OCI-M2 (cell line): Measurements from ENCODE around the gene RNF213.

Experiments
- DNase-seq: peaks from one replicate; lab custom pipeline; 2025; ENCODE audit not compliant: unreplicated experiment; lab: John Stamatoyannopoulos, UW

Gene RNF213

DNA sequence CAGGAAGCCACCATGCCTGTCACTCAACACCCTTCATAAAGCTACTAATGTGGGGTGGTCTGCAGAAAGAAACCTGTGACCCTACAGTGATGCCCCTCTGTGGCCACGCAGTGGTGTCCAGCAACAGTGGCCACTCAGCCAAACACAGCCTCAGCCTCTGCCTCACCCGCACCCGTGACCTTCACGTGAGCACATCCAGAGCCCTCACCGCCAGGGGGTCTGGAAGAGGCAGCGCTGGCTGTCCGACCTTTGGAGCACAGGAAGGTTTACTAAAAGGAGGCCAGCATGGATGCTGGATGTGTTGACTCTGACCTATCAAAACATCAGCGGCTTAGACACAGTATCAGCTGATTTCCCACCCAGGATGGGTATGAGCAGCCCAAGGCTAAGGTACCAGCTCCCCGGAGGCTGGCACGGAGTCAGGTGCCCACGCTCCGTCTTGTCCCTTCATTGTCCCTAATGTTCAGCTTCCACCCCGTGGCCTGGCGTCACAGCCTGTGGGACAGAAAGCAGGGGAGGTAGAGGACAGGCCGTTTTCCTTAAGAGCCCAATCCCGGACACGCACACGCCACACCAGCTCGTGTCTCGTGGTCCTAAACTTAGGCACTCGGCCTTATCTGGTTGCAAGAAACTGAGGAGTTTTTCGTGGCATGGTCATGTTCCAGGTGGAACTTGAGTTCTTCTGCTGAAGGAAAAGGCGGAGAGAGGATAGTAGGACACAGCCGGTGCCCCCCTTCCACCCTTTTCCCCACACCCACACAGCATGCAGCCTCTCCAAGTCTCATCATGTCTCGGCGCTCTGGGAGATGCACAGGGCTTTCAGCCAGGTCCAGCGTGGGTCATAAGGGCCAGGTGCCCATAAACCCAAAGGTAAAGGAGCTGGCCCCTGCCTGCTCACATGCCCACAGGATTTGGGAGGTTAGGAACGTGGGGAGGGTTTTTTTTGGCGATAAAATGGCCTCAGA is 104.6 kb downstream of the RNF213 start:
- DNase-seq: no peak

DNA sequence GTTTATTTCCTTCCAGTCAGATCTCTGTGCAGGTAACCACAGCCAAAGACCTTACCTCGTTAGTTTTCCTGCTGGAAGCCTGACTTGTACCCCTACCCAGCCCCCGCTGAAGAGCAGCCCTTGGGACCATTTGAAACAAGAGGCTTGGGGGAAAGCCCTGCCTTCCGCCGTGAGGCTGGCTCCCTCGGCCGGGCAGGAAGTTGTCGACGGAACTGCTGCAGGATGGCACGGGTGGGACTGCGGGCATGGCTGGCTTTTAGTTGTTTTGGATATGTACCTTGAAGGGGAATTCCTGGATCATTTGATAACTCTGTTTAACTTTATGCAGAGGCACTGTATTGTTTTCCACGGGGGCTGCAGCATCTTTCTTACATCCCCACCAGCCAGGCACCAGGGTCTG is 105.3 kb downstream of the RNF213 start:
- DNase-seq: no peak

DNA sequence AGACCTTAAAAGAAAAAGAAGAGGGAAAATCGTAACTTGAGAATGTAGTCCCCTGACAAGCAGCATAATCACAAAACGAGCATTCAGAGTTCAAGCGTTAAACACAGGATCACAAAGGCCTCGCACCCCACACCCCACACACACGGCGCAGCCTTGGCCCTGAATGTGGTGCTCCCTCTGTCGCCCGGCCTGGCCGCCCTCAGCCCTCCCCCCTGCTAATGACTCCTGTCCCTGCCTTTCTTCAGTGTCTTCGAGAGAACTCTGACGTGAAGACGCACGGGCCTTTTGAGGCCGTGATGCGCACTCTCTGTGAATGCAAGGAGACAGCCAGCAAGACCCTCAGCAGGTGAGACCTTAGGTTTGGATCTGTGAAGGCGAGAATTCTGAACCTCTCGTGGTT is 106.9 kb downstream of the RNF213 start:
- no peak for DNase-seq

DNA sequence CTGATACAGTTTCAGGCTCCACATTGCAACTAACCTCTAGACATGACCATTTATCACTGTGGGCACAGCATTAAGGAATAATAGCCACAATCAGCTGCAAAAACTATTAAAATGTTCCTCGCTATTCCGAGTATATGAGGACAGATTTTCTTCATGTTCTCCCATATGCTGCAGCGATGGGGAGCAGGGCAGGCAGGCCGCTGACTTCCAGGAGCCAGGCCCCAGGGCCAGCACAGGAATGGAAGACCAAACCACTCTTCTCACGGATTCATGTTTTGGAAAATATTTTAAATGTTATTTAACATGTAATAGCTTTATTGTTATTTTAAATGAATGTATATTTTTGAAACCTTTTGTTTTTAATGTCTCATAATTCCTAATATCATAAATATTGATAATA is 110.5 kb downstream of the RNF213 start:
- DNase-seq: no peak

DNA sequence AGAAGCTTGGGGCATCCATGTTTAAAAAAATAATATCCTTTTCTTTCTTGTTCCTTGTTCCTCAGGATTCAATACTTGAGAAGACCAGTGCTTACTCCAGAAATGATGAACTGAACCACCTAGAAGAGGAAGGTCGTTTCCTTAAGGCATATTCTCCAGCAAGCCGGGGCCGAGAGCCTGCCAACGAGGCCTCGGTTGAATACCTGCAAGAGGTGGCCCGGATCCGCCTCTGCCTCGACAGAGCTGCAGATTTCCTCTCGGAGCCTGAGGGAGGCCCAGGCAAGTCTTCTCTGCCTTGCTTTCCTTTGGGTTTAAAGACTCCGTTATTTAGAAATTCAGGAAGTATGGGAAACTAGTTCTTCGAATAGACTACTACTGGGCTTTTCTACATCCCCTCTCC is 111.8 kb downstream of the RNF213 start:
- DNase-seq: no peak

DNA sequence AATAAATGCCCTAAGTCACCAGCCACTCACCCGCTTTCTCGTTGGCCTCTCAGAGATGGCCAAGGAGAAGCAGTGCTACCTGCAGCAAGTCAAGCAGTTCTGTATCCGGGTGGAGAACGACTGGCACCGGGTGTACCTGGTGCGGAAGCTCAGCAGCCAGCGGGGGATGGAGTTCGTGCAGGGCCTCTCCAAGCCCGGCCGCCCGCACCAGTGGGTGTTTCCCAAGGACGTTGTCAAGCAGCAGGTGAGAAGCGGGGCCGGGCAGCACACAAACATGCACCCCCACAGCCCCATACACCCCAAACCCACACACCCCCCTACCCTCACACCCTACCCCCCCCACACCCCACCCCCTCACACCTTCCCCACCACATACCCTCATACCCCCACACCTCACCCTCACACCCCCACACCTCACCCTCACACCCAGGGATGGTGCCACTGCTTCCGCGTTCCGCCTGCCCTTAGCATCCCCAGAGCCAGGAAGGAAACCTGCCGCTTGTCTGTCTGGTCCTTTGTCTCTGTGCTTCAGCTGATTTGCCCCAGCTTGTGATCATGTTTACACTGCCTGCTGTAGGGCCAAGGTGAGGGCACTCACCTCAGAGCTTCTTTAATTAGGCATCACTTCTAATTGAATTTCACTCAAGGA is 112.4 kb downstream of the RNF213 start:
- no peak for DNase-seq

DNA sequence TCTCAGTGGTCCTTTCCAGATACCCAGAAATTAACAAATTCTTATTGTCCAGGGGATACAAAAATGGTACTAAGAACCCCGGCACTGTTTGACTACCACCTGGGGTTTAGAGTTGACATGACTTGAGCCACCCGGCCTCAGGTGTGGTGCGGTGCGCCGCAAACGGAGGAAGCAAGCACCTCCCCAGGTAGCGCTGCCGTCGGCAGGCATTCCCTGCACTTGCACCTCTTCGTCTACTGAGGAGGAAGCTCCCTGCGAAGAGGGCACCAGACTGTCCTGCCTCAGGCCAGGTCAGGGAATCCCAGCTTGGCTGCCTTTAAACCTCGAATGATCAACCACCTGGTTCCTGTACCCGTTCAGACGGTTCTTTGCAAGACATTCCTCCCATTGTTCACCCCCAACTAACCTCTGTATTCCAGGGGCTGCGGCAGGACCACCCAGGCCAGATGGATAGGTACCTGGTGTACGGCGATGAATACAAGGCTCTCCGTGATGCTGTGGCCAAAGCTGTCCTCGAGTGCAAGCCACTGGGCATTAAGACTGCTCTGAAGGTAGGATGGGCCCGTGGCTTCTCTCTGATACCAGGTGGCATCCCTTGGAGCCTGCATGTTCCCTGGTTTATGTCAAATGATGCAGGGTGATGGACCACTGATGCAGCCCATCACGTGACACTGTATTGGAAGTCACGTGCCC is 113.5 kb downstream of the RNF213 start:
- DNase-seq: no peak

DNA sequence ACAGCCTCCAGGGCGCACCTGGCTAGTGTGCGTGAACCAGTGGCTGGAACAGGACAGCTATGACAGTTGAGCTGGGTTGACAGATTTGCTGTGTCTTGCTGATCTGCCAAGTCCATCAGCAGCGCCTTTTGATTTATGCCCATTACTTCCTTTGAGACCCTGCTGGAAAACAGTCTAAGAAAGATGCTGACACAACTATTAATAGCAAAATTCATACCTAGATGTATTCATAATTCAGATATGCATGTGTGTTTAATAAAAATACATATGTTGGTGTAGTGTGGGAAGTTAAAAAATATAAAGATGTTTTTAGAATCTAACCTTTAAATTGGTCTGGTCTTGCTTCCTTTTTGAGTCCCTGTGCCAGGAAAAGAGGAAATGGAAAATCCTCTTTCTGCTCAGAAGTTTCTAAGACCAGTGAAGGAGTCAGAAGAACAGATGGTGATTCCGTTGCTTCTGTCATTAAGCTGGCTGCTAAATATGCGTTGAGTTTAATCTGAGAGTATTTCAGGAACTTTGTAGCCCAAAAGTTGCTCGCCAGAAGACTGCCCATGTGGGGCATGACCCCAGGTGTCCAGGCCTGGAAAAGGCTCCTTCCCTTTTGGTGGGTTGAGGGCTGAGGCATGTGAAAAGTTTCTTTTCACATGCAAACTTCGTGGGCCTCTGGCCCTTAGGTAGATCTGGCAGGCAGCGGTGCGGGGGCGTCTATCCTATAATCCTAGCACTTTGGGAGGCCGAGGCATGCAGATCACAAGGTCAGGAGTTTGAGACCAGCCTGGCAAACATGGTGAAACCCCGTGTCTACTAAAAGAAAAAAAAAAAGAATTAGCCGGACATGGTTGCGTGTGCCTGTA is 114.3 kb downstream of the RNF213 start:
- DNase-seq: no peak

DNA sequence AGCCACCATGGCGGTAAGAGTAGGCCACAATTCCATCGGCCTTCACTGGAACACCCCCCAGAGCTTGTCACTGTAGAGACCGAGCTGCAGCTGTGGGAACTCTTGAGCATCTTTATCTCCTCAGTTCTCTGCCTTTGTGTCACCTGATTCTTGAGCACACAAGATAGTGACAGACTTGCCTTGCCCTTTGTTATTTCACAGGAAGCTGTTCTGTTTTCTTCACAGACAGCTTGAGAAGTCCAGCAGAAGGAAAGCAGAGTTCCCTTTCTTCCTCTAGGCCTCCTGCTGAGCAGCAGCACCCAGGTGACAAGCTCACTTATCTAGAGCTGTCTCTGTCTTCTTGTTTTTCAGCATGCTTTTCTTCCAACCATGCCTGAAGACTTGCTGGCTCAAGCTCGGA is 115.9 kb downstream of the RNF213 start:
- DNase-seq: no peak

DNA sequence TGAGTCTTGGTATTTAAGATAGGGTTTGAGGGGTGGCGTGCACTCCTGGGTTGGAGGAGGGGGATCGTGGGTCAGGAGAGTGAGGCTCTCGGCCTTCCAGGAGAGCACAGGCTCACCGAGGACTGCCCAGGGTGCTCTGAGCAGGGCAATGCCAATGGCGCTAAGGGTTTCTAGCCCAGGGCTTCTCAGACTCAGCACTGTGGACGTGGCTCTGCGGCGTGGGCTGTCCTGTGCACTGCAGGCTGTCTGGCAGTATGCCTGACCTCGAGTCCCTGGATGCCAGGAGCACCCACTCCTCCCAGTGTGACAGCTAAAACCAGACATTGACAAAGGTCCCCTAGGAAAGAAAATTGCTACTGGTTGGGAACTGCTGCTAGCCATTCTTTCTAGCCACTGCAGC is 117.1 kb downstream of the RNF213 start:
- DNase-seq: no peak

DNA sequence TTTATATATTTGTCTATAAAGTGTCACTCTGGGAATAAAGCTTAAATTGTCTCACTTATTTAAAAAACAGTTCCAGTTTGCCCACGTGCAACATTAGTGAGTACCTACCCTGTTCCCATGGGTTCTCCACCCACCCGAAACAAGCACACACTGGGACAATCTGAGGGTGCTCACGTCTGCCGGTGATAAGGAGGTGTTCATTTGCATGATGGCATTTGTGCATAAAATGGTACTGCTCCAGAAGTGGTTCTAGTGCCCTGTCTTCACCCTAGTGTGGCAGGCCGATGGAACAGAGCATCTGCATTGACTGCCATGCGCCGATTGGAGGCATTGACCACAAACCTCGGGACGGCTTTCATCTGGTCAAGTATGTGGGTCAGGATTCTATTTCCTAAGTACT is 118.7 kb downstream of the RNF213 start:
- no peak for DNase-seq

DNA sequence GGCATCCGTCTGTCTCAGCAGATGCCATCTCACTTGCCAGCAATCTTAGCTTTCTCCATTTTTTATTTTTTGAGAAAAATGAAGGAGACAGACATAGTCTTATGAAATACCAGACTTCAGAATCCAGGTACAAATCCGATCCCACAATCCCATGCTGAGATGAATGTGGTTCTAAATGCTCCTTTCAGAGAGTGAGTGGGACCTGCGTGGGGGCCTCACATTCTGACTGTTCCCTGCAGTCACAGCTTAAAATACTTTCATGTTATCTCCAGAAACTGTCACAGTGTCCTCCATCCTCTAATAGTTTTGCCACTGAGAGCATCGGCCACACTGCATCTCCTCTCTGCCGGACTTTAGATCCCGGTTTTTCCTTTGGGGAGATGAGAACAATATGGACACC is 119.4 kb downstream of the RNF213 start:
- DNase-seq: no peak

DNA sequence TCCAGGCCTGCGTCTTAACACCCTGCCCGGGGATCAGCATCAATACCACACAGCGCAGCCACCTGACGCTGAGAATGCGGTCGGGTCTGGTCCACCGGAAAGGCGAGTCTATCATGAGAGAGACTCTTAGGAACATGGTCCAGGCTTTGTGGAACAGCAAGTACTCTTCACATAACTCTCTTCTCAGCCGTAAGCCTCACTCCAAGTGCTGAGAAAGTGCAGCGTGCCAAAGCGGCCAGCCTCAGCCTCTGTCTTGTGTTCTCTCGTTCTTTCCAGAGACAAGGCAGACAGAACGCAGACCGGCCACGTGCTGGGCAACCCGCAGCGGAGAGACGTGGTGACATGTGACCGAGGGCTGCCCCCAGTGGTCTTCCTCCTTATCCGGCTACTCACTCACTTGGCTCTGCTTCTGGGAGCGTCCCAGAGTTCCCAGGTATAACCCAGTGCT is 119.9 kb downstream of the RNF213 start:
- DNase-seq: no peak

DNA sequence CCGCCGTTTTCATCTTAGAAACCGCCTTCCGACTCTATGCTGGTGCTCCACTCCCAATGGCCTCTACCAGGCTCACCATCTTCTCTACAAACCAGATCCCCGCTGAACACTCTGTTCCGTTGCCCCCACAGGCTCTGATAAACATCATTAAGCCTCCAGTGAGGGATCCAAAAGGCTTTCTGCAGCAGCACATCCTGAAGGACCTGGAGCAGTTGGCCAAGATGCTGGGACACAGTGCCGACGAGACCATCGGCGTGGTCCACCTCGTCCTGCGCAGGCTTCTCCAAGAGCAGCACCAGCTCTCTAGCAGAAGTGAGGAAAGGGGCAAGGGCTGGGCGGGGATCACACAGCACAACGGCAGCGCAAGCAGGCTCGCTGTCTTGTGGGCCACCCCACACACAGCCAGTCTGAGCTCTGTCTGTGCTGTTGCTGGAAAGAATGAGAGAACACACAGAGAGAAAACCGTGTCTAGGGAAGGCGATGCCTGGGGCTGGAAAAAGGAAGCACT is 120.8 kb downstream of the RNF213 start:
- no peak for DNase-seq

DNA sequence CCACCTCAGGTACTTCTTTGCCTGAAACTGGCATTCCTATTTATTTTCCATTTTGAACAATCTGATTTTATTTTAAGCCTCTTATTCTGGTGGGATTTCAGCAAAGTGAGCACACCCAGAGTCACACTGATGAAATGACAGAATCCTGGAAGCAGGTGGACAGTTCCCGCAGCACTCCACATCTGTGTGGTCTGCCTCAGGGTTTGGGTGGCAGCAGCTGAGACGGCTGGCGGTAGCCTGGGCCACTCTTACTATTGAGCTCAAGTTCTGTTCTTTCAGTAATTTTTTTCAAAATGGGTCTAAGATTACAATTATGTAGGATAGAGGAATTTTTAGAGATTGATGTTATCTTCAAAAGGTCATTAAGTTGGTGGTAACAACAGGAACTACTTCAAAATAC is 121.8 kb downstream of the RNF213 start:
- DNase-seq: no peak

DNA sequence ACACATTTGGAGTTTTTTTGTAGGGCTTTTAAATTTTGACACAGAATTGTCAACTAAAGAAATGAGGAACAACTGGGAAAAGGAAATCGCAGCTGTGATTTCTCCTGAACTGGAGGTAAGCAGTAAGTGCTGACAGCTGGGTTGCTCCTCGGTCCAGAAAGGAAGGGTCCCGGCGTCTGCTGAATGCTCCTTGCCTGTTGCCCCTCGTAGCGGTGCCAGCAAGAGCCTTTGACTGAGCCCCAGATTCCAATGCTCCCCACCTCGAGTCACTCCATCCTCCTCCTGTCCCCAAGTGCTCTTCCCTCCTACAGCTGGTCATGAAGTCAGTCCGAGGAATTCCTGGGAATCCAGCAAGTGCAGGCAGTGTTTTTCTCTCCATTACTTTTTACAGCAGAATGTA is 122.3 kb downstream of the RNF213 start:
- DNase-seq: no peak

DNA sequence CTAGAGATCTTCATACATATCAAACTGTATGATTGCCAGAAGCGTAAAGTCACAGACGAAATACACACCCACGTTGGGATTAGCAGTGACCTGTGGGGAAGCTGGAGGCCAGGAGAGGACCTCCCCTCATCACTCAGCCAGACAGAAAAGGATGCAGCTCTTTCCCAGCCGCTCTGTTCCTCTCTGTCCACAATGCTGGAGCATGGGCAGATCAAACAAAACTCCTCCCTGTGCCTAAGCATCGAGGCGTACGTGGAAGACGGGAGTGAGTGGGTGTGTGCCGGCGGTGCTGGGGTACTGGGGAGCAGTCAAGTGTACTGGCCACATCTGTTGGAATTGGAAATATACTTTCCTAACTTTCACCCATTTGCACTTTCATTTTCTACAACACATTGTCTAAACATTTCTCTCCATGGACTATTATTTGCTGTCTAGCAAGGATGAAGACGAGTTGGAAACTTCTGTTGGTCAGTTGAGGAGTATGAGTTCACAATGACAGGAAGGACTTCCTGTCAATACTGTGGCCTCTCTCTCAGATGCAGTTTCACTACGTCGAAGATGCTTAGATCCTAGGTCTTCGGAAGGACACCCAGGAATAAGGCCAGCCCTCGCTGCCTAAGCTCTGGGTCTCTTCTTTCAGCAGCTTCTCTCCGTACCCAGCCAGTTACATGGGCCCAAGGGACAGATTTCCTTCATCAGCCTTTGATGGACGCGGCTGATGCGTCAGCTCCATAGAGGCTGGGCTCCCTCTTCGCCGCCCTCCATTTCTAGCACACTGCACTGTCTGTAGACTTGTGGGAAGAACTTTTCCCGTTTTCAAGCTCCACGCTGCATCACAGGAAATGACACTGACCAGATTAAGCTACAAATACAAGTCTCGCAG is 123.7 kb downstream of the RNF213 start:
- no peak for DNase-seq

DNA sequence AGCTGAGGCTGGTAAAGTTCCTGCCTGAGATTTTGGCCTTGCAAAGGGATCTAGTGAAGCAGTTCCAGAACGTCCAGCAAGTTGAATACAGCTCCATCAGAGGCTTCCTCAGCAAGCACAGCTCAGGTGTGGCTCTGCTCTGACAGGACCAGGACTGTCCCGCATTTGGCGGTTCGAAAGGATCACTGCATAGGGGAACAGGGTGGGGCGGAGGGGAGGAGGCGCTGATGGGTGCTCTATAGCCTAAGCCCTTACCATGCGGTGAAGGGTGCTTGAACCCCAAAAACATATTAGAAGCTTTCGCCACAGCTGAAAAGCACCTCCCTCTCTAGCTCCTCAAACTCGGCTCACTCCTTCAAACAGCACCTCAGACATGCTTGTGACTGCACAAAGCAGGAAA is 124.4 kb downstream of the RNF213 start:
- DNase-seq: no peak

DNA sequence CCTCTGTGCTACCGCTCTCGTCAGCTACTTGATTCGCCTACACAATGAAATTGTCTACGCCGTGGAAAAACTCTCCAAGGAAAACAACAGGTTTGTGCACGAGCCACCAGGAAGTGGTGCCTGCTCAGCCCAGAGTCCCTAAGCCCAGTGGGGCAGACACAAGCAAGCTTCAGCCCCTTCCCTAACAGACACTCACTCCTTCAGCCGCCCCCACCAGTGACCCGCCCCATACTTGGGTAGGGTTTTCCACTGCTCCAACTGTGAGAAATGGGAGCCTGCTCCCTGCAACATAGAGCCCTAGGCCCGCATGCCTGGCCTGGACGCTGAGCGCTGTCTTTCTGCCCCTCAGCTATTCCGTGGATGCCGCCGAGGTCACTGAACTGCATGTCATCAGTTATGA is 125.7 kb downstream of the RNF213 start:
- DNase-seq: no peak

DNA sequence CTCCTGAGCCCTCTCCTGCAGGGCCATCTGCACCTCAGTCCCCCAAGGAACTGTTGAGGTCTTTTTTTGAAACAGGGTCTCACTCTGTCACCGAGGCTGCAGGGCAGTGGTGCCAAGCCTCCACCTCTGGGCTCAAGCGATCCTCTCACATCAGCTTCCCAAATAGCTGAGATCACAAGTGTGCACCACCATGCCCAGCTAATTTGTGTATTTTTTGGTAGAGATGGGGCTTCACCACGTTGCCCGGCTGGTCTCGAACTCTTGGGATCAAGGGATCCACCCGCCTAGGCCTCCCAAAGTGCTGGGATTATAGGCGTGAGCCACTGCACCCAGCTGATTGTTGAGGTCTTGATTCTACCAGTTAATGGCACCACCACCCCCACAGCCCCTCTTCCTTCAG is 126.4 kb downstream of the RNF213 start:
- no peak for DNase-seq
